Endothelial cell of umbilical vein (primary cell): ENCODE data around the gene XPO5. TPM values are rescaled to one million over a fixed set of nuclear protein-coding genes. Genes with fewer than 3 reads are reported as not detected.

Experiments
- BruUV-seq: library from RNA; stranded (reverse); fragments of 400-500 nt; replicated peaks from 2 replicates; lab custom pipeline; 2021; lab: Mats Ljungman, UMichigan
- CTCF ChIA-PET: fragments of 300-600, 350-600 bp; sonication (Branson Sonifier 250); formaldehyde crosslinking; loops from one replicate; lab custom pipeline; 2021; ENCODE audit warnings: antibody characterized with exemption, inconsistent platforms; lab: Charles Lee
- POLR2A ChIA-PET: fragments of 300-600, 350-600 bp; sonication (Branson Sonifier 250); formaldehyde crosslinking; loops from one replicate; lab custom pipeline; 2021; ENCODE audit warnings: antibody characterized with exemption, inconsistent platforms; lab: Charles Lee
- DNase-seq: peaks from one replicate; pipeline ENCODE4 v3.0.0-alpha.2; 2011; ENCODE audit warnings: low read depth, low spot score
- FAIRE-seq: peaks from 2 replicates; lab custom pipeline; 2011; peaks lifted over from hg19 to GRCh38; lab: Jason Lieb, UNC
- H2AFZ ChIP-seq: 2 replicates; pipeline ENCODE4 v1.6.0; 2012; ENCODE audit warnings: low read depth, low read length, control low read depth, inconsistent platforms
- H3K27ac ChIP-seq: 2 replicates; pipeline ENCODE4 v1.5.1; 2011; ENCODE audit warnings: low read depth, mild to moderate bottlenecking, control low read depth, low read length, moderate library complexity; ENCODE audit not compliant: insufficient read depth
- H3K27me3 ChIP-seq, 2 experiments: 2 replicates each; pipeline versions ENCODE4 v1.6.0 to v1.6.1; 2011; ENCODE audit warnings: low read length in 2 of 2, mixed read lengths in 1 of 2; ENCODE audit not compliant: control insufficient read depth in 2 of 2, insufficient read depth in 2 of 2
- H3K36me3 ChIP-seq, 2 experiments: 2 replicates in 1 of 2; 3 replicates in 1 of 2; pipeline ENCODE4 v1.5.1; 2011; ENCODE audit warnings: low read length in 2 of 2, mild to moderate bottlenecking in 1 of 2, moderate library complexity in 1 of 2; ENCODE audit not compliant: control insufficient read depth in 2 of 2, insufficient read depth in 2 of 2; ENCODE audit errors: extremely low read depth in 1 of 2
- H3K4me1 ChIP-seq: 3 replicates; pipeline ENCODE4 v1.5.1; 2011; ENCODE audit warnings: mild to moderate bottlenecking, low read length; ENCODE audit not compliant: control insufficient read depth, insufficient read depth; ENCODE audit errors: extremely low read depth
- H3K4me2 ChIP-seq: 2 replicates; pipeline ENCODE4 v1.6.1; 2011; ENCODE audit warnings: low read length, control low read depth, mixed read lengths; ENCODE audit not compliant: insufficient read depth
- H3K4me3 ChIP-seq, 3 experiments: fragments of 200-600 bp in 1 of 3; sonication (generic), shearing (Covaris generic) in 1 of 3; replicated peaks in 1 of 3; 2 replicates each; pipeline ENCODE4 v1.5.1; 2011 to 2016; ENCODE audit warnings: control low read depth in 3 of 3, low read length in 3 of 3, mild to moderate bottlenecking in 2 of 3, inconsistent platforms in 1 of 3, low read depth in 1 of 3, moderate library complexity in 1 of 3; ENCODE audit not compliant: insufficient read depth in 1 of 3
- H3K79me2 ChIP-seq: 2 replicates; pipeline ENCODE4 v1.6.0; 2012; ENCODE audit warnings: low read length, inconsistent platforms; ENCODE audit not compliant: control insufficient read depth, insufficient read depth
- H3K9ac ChIP-seq: replicated peaks from 2 replicates; pipeline ENCODE3; 2011; ENCODE audit warnings: low read length, control low read depth; ENCODE audit not compliant: insufficient read depth; ENCODE audit errors: extremely low read depth
- H3K9me1 ChIP-seq: replicated peaks from 3 replicates; pipeline ENCODE4 v1.6.0; 2011; ENCODE audit warnings: mild to moderate bottlenecking, low read length; ENCODE audit not compliant: control insufficient read depth, insufficient read depth; ENCODE audit errors: extremely low read depth
- H3K9me3 ChIP-seq: replicated peaks from 2 replicates; pipeline ENCODE4 v1.5.1; 2012; ENCODE audit warnings: low read length, inconsistent platforms; ENCODE audit not compliant: control insufficient read depth, insufficient read depth
- H4K20me1 ChIP-seq: replicated peaks from 2 replicates; pipeline ENCODE3; 2011; ENCODE audit warnings: mild to moderate bottlenecking, low read length; ENCODE audit not compliant: control insufficient read depth, insufficient read depth; ENCODE audit errors: extremely low read depth
- EZH2 ChIP-seq: IDR thresholded peaks from 2 replicates; pipeline ENCODE4 v1.6.1; 2012; ENCODE audit warnings: borderline replicate concordance, low read depth, mild to moderate bottlenecking, moderate library complexity, low read length, inconsistent platforms; ENCODE audit not compliant: severe bottlenecking
- FOS ChIP-seq: IDR thresholded peaks from 2 replicates; pipeline ENCODE4 v1.6.1; 2011; ENCODE audit warnings: mild to moderate bottlenecking, low read length, moderate library complexity, borderline replicate concordance; ENCODE audit not compliant: insufficient read depth
- GATA2 ChIP-seq: IDR thresholded peaks from 2 replicates; pipeline ENCODE4 v1.7.0; 2011; ENCODE audit warnings: low read depth, mild to moderate bottlenecking, moderate library complexity, mixed read lengths, low read length; ENCODE audit not compliant: insufficient read length, insufficient read depth
- JUN ChIP-seq: IDR thresholded peaks from 2 replicates; pipeline ENCODE4 v1.6.1; 2011; ENCODE audit warnings: borderline replicate concordance, low read depth; ENCODE audit not compliant: insufficient read length, insufficient read depth
- MYC ChIP-seq: IDR thresholded peaks from one replicate; pipeline ENCODE4 v1.6.1; 2011; ENCODE audit warnings: mild to moderate bottlenecking, low read depth, low read length
- POLR2A ChIP-seq: IDR thresholded peaks from 2 replicates; pipeline ENCODE4 v1.6.1; 2012; ENCODE audit warnings: low read depth, mild to moderate bottlenecking, control low read depth, low read length
- POLR2AphosphoS5 ChIP-seq: IDR thresholded peaks from 2 replicates; pipeline ENCODE4 v1.6.1; 2012; ENCODE audit warnings: low read depth, mild to moderate bottlenecking, control low read depth, low read length, moderate library complexity; ENCODE audit not compliant: insufficient read depth
- dilution Hi-C: fragments of 300-500 bp; cut with MboI; formaldehyde crosslinking; loops from one replicate; pipeline ENCODE4 v1.15.0; 2019; ENCODE audit warnings: low sequenced_read_pairs; ENCODE audit not compliant: extremely low pct_ligation_motif_present
- intact Hi-C: fragments of 100-400 bp; cut with micrococcal nuclease; formaldehyde crosslinking; loops from one replicate; pipeline ENCODE4 v1.10.0; 2022
- polyA plus RNA-seq, 4 experiments: library from polyadenylated mRNA; depleted of rRNA in 3 of 4; stranded (reverse) in 3 of 4; unstranded in 1 of 4; fragments of >200 nt; gene quantifications; 2 replicates each; pipeline versions ENCODE4 v1.2.1 to v1.2.3, GENCODE V29; 2011 to 2012; ENCODE audit warnings: missing spikeins in 1 of 4
- total RNA-seq: library from RNA; stranded (reverse); gene quantifications from 2 replicates; pipeline ENCODE4 v1.2.3, GENCODE V29; 2021
- TF ChIP-seq, protein P1 (sequence below): IDR thresholded peaks from 2 replicates; pipeline ENCODE4 v1.6.1; 2011; ENCODE audit not compliant: insufficient read depth, insufficient read length
- TF ChIP-seq, protein P2 (sequence below), 2 donors: IDR thresholded peaks; 1 replicate in 1 of 2; 2 replicates in 1 of 2; pipeline ENCODE4 v1.5.1; 2011; ENCODE audit warnings: low read length in 2 of 2, mild to moderate bottlenecking in 2 of 2, moderate library complexity in 2 of 2, control low read depth in 1 of 2, inconsistent platforms in 1 of 2, low read depth in 1 of 2; ENCODE audit not compliant: insufficient read depth in 1 of 2; ENCODE audit errors: extremely low read depth in 1 of 2

XPO5 gene
- total and polyA plus RNA-seq, 2 donors (not counting 3 experiments of a cell fraction or from before 2014, with no cell fraction given) = 28.4 to 50.0 TPM

DNA sequence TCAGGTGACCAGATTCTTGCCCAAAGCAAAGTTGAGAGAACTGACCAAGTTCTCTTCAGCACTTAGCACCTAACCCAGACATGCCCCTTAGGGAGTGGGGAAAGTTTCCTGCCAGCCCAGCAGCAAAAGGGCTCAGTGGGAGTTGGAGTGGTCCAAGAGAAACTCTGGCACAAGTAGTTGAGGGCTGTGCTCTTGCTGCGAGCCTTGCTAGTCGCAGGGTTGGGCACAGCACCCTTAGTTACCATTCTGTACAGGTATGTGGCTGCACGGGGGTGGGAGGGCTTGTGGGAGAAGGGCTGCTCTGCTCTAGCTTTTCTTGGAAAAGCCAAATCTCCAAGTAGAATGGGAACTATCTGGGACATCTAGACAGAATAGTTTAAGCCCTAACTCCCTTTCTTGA, 52.6 kb downstream of the XPO5 start:
- H2AFZ ChIP-seq = no peak overlapping the region
- dilution Hi-C loops = no loop called here
- no peak for DNase-seq
- H3K79me2 ChIP-seq = peaks cover 13% of the 10 kb centered on the region
- peaks cover 27 to 56% of the 10 kb centered on the region in 2 experiments for H3K36me3 ChIP-seq
- H3K4me1 ChIP-seq = peaks cover 2% of the 10 kb centered on the region
- intact Hi-C loops = no loop called here
- H3K27me3 ChIP-seq = no peaks in the 10 kb centered on the region
- POLR2A ChIA-PET = no interaction called here
- CTCF ChIA-PET = no interaction called here
- no TSS peak for BruUV-seq
- no peaks in the 10 kb centered on the region for H3K9me3 ChIP-seq
- no peak overlapping the region for H3K9ac ChIP-seq
- H3K4me3 ChIP-seq = no peak overlapping the region
- H4K20me1 ChIP-seq = no peaks in the 10 kb centered on the region
- FAIRE-seq = no peak
- no peak overlapping the region for H3K27ac ChIP-seq
- H3K4me2 ChIP-seq = no peak overlapping the region
- TF ChIP-seq POLR2AphosphoS5 (no peak), EZH2 (no peak), FOS (no peak), POLR2A (no peak), GATA2 (no peak), MYC (no peak), JUN (no peak)
- TF ChIP-seq, protein P1, sequence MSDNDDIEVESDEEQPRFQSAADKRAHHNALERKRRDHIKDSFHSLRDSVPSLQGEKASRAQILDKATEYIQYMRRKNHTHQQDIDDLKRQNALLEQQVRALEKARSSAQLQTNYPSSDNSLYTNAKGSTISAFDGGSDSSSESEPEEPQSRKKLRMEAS = no peak
- TF ChIP-seq, protein P2, sequence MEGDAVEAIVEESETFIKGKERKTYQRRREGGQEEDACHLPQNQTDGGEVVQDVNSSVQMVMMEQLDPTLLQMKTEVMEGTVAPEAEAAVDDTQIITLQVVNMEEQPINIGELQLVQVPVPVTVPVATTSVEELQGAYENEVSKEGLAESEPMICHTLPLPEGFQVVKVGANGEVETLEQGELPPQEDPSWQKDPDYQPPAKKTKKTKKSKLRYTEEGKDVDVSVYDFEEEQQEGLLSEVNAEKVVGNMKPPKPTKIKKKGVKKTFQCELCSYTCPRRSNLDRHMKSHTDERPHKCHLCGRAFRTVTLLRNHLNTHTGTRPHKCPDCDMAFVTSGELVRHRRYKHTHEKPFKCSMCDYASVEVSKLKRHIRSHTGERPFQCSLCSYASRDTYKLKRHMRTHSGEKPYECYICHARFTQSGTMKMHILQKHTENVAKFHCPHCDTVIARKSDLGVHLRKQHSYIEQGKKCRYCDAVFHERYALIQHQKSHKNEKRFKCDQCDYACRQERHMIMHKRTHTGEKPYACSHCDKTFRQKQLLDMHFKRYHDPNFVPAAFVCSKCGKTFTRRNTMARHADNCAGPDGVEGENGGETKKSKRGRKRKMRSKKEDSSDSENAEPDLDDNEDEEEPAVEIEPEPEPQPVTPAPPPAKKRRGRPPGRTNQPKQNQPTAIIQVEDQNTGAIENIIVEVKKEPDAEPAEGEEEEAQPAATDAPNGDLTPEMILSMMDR (IDR thresholded peaks at IDR 0.05; ENCODE audit: extremely low read depth in 1 of 2, insufficient read depth in 1 of 2, low read depth in 1 of 2, low read length in 2 of 2) = no peak
- no peaks in the 10 kb centered on the region for H3K9me1 ChIP-seq
